ENCODE data around the gene USP9X.
"Not testable (repeated sequence)": the region's sequence is repeated elsewhere in the genome, so short reads cannot be mapped to it uniquely, and the experiment has no call there.

The USP9X gene

DNA sequence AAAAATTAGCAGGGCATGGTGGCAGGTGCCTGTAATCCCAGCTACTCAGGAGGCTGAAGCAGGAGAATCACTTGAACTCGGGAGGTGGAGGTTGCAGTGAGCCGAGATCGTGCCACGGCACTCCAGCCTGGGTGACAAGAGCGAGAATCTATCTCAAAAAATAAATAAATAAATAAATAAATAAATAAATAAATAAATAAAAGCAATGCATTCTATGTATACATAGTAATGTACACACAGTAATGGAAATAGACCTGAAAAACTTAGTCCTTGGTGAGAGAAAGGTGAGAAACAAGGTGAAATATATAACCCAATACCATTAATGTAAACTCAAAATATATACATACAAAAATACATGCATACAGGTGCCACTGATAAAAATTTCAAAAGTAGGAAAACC lies 197.1 kb downstream of the USP9X start:
- DNase-seq (ENCODE audit: low read depth), result not testable (repeated sequence)

DNA sequence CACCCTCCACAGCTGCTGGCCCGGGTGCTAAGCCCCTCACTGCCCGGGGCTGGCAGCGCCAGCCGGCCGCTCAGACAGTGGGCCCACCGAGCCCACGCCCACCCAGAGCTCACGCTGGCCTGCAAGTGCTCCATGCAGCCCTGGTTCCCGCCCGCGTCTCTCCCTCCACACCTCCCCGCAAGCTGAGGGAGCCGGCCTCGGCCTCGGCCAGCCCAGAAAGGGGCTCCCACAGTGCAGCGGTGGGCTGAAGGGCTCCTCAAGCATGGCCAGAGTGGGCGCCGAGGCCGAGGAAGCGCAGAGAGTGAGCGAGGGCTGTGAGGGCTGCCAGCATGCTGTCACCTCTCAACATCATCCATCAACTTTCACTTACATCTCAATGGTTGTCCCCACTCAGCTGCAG lies 200.7 kb downstream of the USP9X start:
- not testable (repeated sequence) for DNase-seq (ENCODE audit: low read depth)

All from activated T-helper 9 cell treated with anti-CD3 and anti-CD28 coated beads, Interleukin-2, amount 50 U/mL, for 16 hours (primary cell).